ENCODE data around the gene UNKL. TPM values are rescaled to one million over a fixed set of nuclear protein-coding genes. Genes with fewer than 3 reads are reported as not detected.
A peak's percentile ranks its signal among the peaks of the same experiment; 100 is the strongest.

UNKL gene
- total RNA-seq, 4 donors from 2014 or later: 15.2 to 86.4 (median 24.2) TPM

GRCh38 chr16:1428511-1428910, 14.0 kb upstream of the UNKL start:
- no peak overlapping the region for H3K27ac ChIP-seq
- in situ Hi-C loops (cut with MboI; ENCODE audit: low pct_ligation_motif_present in 1 of 4, low pct_unique_long_range_greater_than_20kb in 1 of 4, low sequenced_read_pairs in 3 of 4): no loop called here
- no peak overlapping the region for H3K4me3 ChIP-seq
- H3K9me3 ChIP-seq: no peaks in the 10 kb centered on the region
- 16% methylated on average over 18 of the region's 21 CpGs; no CpG with 5 or more reads in 1 of the 2 donors for WGBS, 2 donors (ENCODE audit: low coverage in 1 of 2)
- peaks cover 0 to 4% (median 2%) of the 10 kb centered on the region in 4 donors for H3K4me1 ChIP-seq
- no peak for TF ChIP-seq POLR2AphosphoS5 (IDR thresholded peaks at IDR 0.05)
- TF ChIP-seq EP300 (IDR thresholded peaks at IDR 0.05; ENCODE audit: low read depth): no peak
- TF ChIP-seq CTCF (IDR thresholded peaks at IDR 0.05): peak; percentile 10 to 33 (median 30)
- no peaks in the 10 kb centered on the region for H3K36me3 ChIP-seq
- intact Hi-C loops (cut with DNase I; ENCODE audit: low total_unique reads): no loop called here
- no peak for DNase-seq
- H3K27me3 ChIP-seq: peaks cover 14% of the 10 kb centered on the region

- Histone ChIP-seq H3K36me3 (no peaks in the 10 kb centered on the region), H3K27me3 (peaks cover 12% of the 10 kb centered on the region), H3K4me1 (peaks cover 0 to 4% (median 2%) of the 10 kb centered on the region in 4 donors), H3K9me3 (no peaks in the 10 kb centered on the region), H3K4me3 (no peak overlapping the region), H3K27ac (no peak overlapping the region)
- intact Hi-C loops (cut with DNase I; ENCODE audit: low total_unique reads) (no loop called here), in situ Hi-C loops (cut with MboI; ENCODE audit: low pct_ligation_motif_present in 1 of 4, low pct_unique_long_range_greater_than_20kb in 1 of 4, low sequenced_read_pairs in 3 of 4) (no loop called here)
- TF ChIP-seq EP300 (IDR thresholded peaks at IDR 0.05; ENCODE audit: low read depth): no peak
- TF ChIP-seq POLR2AphosphoS5 (IDR thresholded peaks at IDR 0.05): no peak
- no peak for TF ChIP-seq CTCF (IDR thresholded peaks at IDR 0.05)
- no peak for TF ChIP-seq POLR2A (IDR thresholded peaks at IDR 0.05)
- 85% methylated on average over 40 of the region's 53 CpGs; no CpG with 5 or more reads in 1 of the 2 donors for WGBS, 2 donors (ENCODE audit: low coverage in 1 of 2)
- no peak for DNase-seq
Measured at GRCh38 chr16:1427473-1428461, 13.3 kb upstream of the UNKL start.

- no peak overlapping the region for H3K27ac ChIP-seq
- no peaks in the 10 kb centered on the region for H3K9me3 ChIP-seq
- peaks cover 12% of the 10 kb centered on the region for H3K27me3 ChIP-seq
- WGBS, 2 donors (ENCODE audit: low coverage in 1 of 2): 89% methylated on average over 31 of the region's 42 CpGs; no CpG with 5 or more reads in 1 of the 2 donors
- TF ChIP-seq POLR2A (IDR thresholded peaks at IDR 0.05): no peak
- no peak for TF ChIP-seq EP300 (IDR thresholded peaks at IDR 0.05; ENCODE audit: low read depth)
- no peak for TF ChIP-seq POLR2AphosphoS5 (IDR thresholded peaks at IDR 0.05)
- no peak for TF ChIP-seq CTCF (IDR thresholded peaks at IDR 0.05)
- no peaks in the 10 kb centered on the region for H3K36me3 ChIP-seq
- no peak overlapping the region for H3K4me3 ChIP-seq
- no peak for DNase-seq
- in situ Hi-C loops (cut with MboI; ENCODE audit: low pct_ligation_motif_present in 1 of 4, low pct_unique_long_range_greater_than_20kb in 1 of 4, low sequenced_read_pairs in 3 of 4): no loop called here
- intact Hi-C loops (cut with DNase I; ENCODE audit: low total_unique reads): no loop called here
- H3K4me1 ChIP-seq: peaks cover 0 to 4% (median 2%) of the 10 kb centered on the region in 4 donors
Measured at GRCh38 chr16:1426734-1427471, 12.4 kb upstream of the UNKL start.
